Measurements from ENCODE around the gene INO80. TPM values are rescaled to one million over a fixed set of nuclear protein-coding genes. Genes with fewer than 3 reads are reported as not detected.

INO80 gene
- total and polyA plus RNA-seq, 12 donors, result 4.8 to 14.8 (median 11.7) TPM

DNA sequence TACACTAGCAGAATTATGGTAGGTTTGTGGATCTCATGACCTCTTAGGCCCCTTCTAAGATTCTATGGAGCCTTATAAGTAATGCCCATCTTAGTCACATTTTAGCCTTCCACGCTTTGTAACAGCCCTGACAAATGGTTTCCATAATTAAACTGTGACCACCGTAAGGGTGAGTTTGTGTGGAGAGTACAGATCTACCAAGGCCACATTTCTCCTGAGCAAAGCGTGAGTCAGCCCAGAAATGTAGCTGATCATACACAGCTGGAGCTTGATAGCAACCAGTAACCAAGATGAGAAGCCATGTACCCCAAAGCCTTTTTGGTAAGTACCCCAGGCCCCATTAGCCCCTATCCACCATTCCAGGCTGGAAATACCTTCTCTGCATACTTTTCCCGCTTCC, 131.1 kb downstream of the INO80 start:
- H3K27ac ChIP-seq, result no peak overlapping the region
- peaks cover 0 to 99% (median 60%) of the 10 kb centered on the region in 9 donors for H3K36me3 ChIP-seq
- 94 to 96% methylated on average over 4 of the region's 4 CpGs for WGBS, 2 donors
- DNase-seq (no peak), ATAC-seq (no peak)
- H3K27me3 ChIP-seq, result no peaks in the 10 kb centered on the region
- no peak overlapping the region for H3K4me3 ChIP-seq
- no peaks in the 10 kb centered on the region for H3K9me3 ChIP-seq
- peaks cover 0 to 16% (median 0%) of the 10 kb centered on the region in 9 donors for H3K4me1 ChIP-seq
- intact Hi-C loops (cut with DNase I), result loop anchor here in 1 of 10 donors (5.0 kb wide), 1 partner anchor 43 kb away; no protein-coding TSS in a partner anchor
- TF ChIP-seq CTCF (IDR thresholded peaks at IDR 0.05), result no peak

DNA sequence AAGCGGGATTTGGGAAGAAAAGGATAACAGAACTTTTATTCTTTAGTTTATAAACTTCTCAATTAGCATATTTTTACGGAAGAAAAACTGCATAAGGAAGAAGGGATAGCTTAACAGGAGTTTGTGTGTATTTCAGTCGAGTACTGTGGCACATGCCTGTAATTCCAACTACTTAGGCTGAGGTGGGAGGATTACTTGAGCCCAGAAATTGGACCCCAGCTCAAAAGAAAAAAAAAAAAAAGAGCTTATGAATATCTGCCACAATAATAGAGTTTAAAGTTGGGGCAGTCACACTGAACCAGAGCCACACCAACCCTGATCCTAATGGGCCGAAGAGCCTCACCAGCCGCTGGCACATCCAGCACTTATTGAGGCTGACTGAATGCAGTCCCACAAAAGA, 131.7 kb downstream of the INO80 start:
- 94 to 95% methylated on average over 5 of the region's 5 CpGs for WGBS, 2 donors
- no peak overlapping the region for H3K4me3 ChIP-seq
- intact Hi-C loops (cut with DNase I), result loop anchor here in 1 of 10 donors (5.0 kb wide), 1 partner anchor 42 kb away; no protein-coding TSS in a partner anchor
- ATAC-seq (no peak), DNase-seq (no peak)
- peaks cover 0 to 100% (median 66%) of the 10 kb centered on the region in 9 donors for H3K36me3 ChIP-seq
- peaks cover 0 to 16% (median 0%) of the 10 kb centered on the region in 9 donors for H3K4me1 ChIP-seq
- no peak for TF ChIP-seq CTCF (IDR thresholded peaks at IDR 0.05)
- no peaks in the 10 kb centered on the region for H3K27me3 ChIP-seq
- H3K27ac ChIP-seq, result no peak overlapping the region
- H3K9me3 ChIP-seq, result no peaks in the 10 kb centered on the region

DNA sequence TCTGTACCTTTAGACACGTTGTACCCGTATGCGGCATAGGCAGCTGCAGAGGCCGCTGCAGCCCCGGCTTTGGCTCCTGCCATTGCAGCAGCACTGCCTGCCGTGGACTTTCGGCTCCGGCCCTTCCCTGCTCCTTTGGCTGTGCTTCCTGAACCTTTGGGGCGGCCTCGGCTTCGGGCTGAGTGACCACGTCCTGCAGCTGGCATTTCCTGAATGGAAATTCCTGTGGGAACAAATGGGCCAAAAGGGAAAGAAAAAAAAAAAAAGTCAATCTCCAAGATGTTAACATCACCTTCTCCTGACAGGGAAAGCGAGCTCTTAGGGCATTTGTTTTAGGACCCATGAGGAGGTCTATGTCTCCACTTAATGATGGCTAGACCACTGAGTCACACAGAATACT, 133.2 kb downstream of the INO80 start:
- Histone ChIP-seq H3K4me3 (no peak overlapping the region), H3K36me3 (peaks cover 0 to 100% (median 73%) of the 10 kb centered on the region in 9 donors), H3K27ac (peak overlapping the region in 3 of 10 donors; percentile 13 to 34 (median 16)), H3K4me1 (peaks cover 0 to 16% (median 0%) of the 10 kb centered on the region in 9 donors), H3K27me3 (no peaks in the 10 kb centered on the region), H3K9me3 (no peaks in the 10 kb centered on the region)
- intact Hi-C loops (cut with DNase I), result loop anchor here in 1 of 10 donors (5.0 kb wide), 1 partner anchor 41 kb away; no protein-coding TSS in a partner anchor
- WGBS, 2 donors, result 63 to 72% methylated on average over 13 of the region's 13 CpGs
- TF ChIP-seq CTCF (IDR thresholded peaks at IDR 0.05), result no peak
- DNase-seq (peak in 1 of 2 donors; percentile 32), ATAC-seq (peak in 3 of 8 donors; percentile 41 to 60 (median 50))

DNA sequence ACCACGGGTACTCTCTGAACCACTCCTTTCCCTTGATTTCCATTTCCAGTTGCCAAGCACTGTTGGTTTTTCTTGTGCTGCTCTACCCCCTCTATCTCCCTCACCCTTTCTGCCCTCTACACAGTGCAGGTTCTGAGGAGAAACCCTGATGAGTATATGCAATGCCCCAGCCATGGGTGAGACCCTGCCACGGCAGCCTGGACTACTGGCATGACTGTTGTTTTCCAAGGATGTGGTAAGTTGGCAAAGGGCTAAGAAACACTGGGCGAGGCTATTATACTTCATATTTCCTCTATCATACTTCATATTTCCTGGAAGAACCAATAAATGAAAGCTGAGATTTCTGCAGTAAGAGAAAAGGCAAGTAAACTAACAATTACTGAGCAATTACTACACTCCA, 134.9 kb downstream of the INO80 start:
- Histone ChIP-seq H3K27ac (no peak overlapping the region), H3K27me3 (no peaks in the 10 kb centered on the region), H3K9me3 (no peaks in the 10 kb centered on the region), H3K4me3 (no peak overlapping the region), H3K4me1 (peaks cover 0 to 16% (median 0%) of the 10 kb centered on the region in 9 donors), H3K36me3 (peaks cover 0 to 100% (median 62%) of the 10 kb centered on the region in 9 donors)
- intact Hi-C loops (cut with DNase I), result loop anchor here in 1 of 10 donors (5.0 kb wide), 1 partner anchor 39 kb away; no protein-coding TSS in a partner anchor
- DNase-seq, result no peak
- TF ChIP-seq CTCF (IDR thresholded peaks at IDR 0.05), result no peak
- 74 to 86% methylated on average over 3 of the region's 3 CpGs for WGBS, 2 donors
- no peak for ATAC-seq
